Endodermal cell (in vitro differentiated cells): ENCODE data around the gene ENDOD1. TPM values are rescaled to one million over a fixed set of nuclear protein-coding genes. Genes with fewer than 3 reads are reported as not detected.

Source experiments
- DNase-seq: peaks from one replicate; pipeline ENCODE4 v3.0.0-alpha.2; 2017
- H3K27ac ChIP-seq: 2 replicates; pipeline ENCODE4 v1.5.1; 2013; ENCODE audit warnings: mild to moderate bottlenecking, low read depth, low read length, moderate library complexity
- H3K27me3 ChIP-seq: 2 replicates; pipeline ENCODE4 v1.6.1; 2013; ENCODE audit warnings: mild to moderate bottlenecking, low read length, moderate library complexity; ENCODE audit not compliant: insufficient read depth, control insufficient read depth, poor library complexity, severe bottlenecking
- H3K36me3 ChIP-seq: 2 replicates; pipeline ENCODE4 v1.7.0; 2013; ENCODE audit warnings: mild to moderate bottlenecking, low read length, moderate library complexity; ENCODE audit not compliant: control insufficient read depth, insufficient read depth
- H3K4me1 ChIP-seq: one replicate; pipeline ENCODE4 v1.7.0; 2013; ENCODE audit warnings: low read length; ENCODE audit not compliant: control insufficient read depth, insufficient read depth
- H3K4me3 ChIP-seq: 2 replicates; pipeline ENCODE4 v1.5.1; 2013; ENCODE audit warnings: mild to moderate bottlenecking, low read length, moderate library complexity
- H3K9ac ChIP-seq: 2 replicates; pipeline ENCODE4 v1.6.1; 2013; ENCODE audit warnings: mild to moderate bottlenecking, low read length, moderate library complexity; ENCODE audit not compliant: poor library complexity, severe bottlenecking; ENCODE audit errors: extremely low read depth
- H3K9me3 ChIP-seq: 2 replicates; pipeline ENCODE4 v1.6.1; 2013; ENCODE audit warnings: mild to moderate bottlenecking, low read length, moderate library complexity; ENCODE audit not compliant: control insufficient read depth
- H3K27ac Mint-ChIP-seq: 2 replicates; pipeline ENCODE4 v1.8.0; 2020; ENCODE audit warnings: mixed read lengths
- H3K27me3 Mint-ChIP-seq: 2 replicates; pipeline ENCODE4 v1.8.0; 2021; ENCODE audit warnings: mild to moderate bottlenecking, mixed read lengths; ENCODE audit not compliant: insufficient read depth
- H3K36me3 Mint-ChIP-seq: 2 replicates; pipeline ENCODE4 v1.8.0; 2020; ENCODE audit warnings: low read depth, mixed read lengths
- H3K4me1 Mint-ChIP-seq: 2 replicates; pipeline ENCODE4 v1.8.0; 2020; ENCODE audit warnings: mixed read lengths
- H3K4me3 Mint-ChIP-seq: 2 replicates; pipeline ENCODE4 v1.8.0; 2020; ENCODE audit warnings: mild to moderate bottlenecking, moderate library complexity, mixed read lengths
- H3K9me3 Mint-ChIP-seq: 2 replicates; pipeline ENCODE4 v1.8.0; 2020; ENCODE audit warnings: mild to moderate bottlenecking, mixed read lengths
- CTCF ChIP-seq: fragments of 200-600 bp; sonication (generic); conservative IDR thresholded peaks from 2 replicates; pipeline ENCODE4 v1.5.0; 2021; ENCODE audit warnings: antibody characterized with exemption, mild to moderate bottlenecking
- WGBS, 2 experiments: methylation state at CpG; one replicate each; pipeline versions ENCODE4 v1.1.5 to v1.1.7; 2013; ENCODE audit warnings: missing lambda C conversion rate in 2 of 2, mixed read lengths in 1 of 2; ENCODE audit not compliant: insufficient coverage in 1 of 2, insufficient read length in 1 of 2; 5-methylcytosine and 5-hydroxymethylcytosine counted together
- total RNA-seq, 2 donors: library from RNA; stranded (reverse); fragmentation: NEBNext Ultra II Directional in 1 of 2; extraction: Animal tissue kit (Norgen Biotek cat#: 25700) in 1 of 2; gene quantifications; 2 replicates in 1 of 2; 3 replicates in 1 of 2; pipeline ENCODE4 v1.2.1, GENCODE V29; 2021

The ENDOD1 gene
- total RNA-seq, 2 donors from 2014 or later: 1.9 to 2.7 TPM

GRCh38 chr11:95101935-95102334 is 12.3 kb downstream of the ENDOD1 start:
- no peaks in the 10 kb centered on the region for H3K9me3 Mint-ChIP-seq
- no peak for TF ChIP-seq CTCF
- Histone ChIP-seq H3K9me3 (no peaks in the 10 kb centered on the region), H3K27me3 (peaks cover 32% of the 10 kb centered on the region), H3K4me3 (no peak overlapping the region), H3K36me3 (no peaks in the 10 kb centered on the region), H3K4me1 (no peaks in the 10 kb centered on the region), H3K27ac (no peak overlapping the region), H3K9ac (no peak overlapping the region)
- WGBS, 2 experiments: 83 to 90% methylated on average over 1 of the region's 1 CpG
- peaks cover 62% of the 10 kb centered on the region for H3K27me3 Mint-ChIP-seq
- DNase-seq: no peak
- no peak overlapping the region for H3K4me3 Mint-ChIP-seq
- H3K27ac Mint-ChIP-seq: no peak overlapping the region
- H3K36me3 Mint-ChIP-seq: no peaks in the 10 kb centered on the region
- peaks cover 16% of the 10 kb centered on the region for H3K4me1 Mint-ChIP-seq

GRCh38 chr11:95102733-95103132 is 13.1 kb downstream of the ENDOD1 start:
- no peaks in the 10 kb centered on the region for H3K36me3 ChIP-seq
- no peak overlapping the region for H3K27ac Mint-ChIP-seq
- no peak for DNase-seq
- H3K4me3 ChIP-seq: no peak overlapping the region
- no peak overlapping the region for H3K27ac ChIP-seq
- H3K36me3 Mint-ChIP-seq: no peaks in the 10 kb centered on the region
- H3K9me3 Mint-ChIP-seq: no peaks in the 10 kb centered on the region
- no peak overlapping the region for H3K9ac ChIP-seq
- H3K9me3 ChIP-seq: no peaks in the 10 kb centered on the region
- peaks cover 23% of the 10 kb centered on the region for H3K4me1 Mint-ChIP-seq
- TF ChIP-seq CTCF: no peak
- no peak overlapping the region for H3K4me3 Mint-ChIP-seq
- WGBS, 2 experiments: 94 to 97% methylated on average over 2 of the region's 2 CpGs
- H3K4me1 ChIP-seq: no peaks in the 10 kb centered on the region
- peaks cover 24% of the 10 kb centered on the region for H3K27me3 ChIP-seq
- peaks cover 54% of the 10 kb centered on the region for H3K27me3 Mint-ChIP-seq

GRCh38 chr11:95103701-95104100 is 14.1 kb downstream of the ENDOD1 start:
- 91 to 94% methylated on average over 2 to 5 of the region's 5 CpGs for WGBS, 2 experiments
- Histone ChIP-seq H3K4me3 (no peak overlapping the region), H3K9me3 (no peaks in the 10 kb centered on the region), H3K36me3 (no peaks in the 10 kb centered on the region), H3K9ac (no peak overlapping the region), H3K27me3 (peaks cover 14% of the 10 kb centered on the region), H3K4me1 (no peaks in the 10 kb centered on the region), H3K27ac (no peak overlapping the region)
- Mint-ChIP-seq H3K9me3 (no peaks in the 10 kb centered on the region), H3K27ac (no peak overlapping the region), H3K4me3 (no peak overlapping the region), H3K27me3 (peaks cover 46% of the 10 kb centered on the region), H3K4me1 (peaks cover 31% of the 10 kb centered on the region), H3K36me3 (no peaks in the 10 kb centered on the region)
- no peak for TF ChIP-seq CTCF
- no peak for DNase-seq
